Breast epithelium (tissue), 3 donors: ENCODE measurements around the gene CDH23.

Source experiments
- POLR2A ChIP-seq: fragments of 450-650 bp; IDR thresholded peaks from one replicate; pipeline ENCODE4 v1.6.1; 2016; ENCODE audit warnings: antibody characterized with exemption, mild to moderate bottlenecking, moderate library complexity
- POLR2AphosphoS5 ChIP-seq, 3 donors: sonication (generic); formaldehyde crosslinking; IDR thresholded peaks; one replicate each; pipeline ENCODE4 v1.6.1; 2017; ENCODE audit warnings: antibody characterized with exemption in 3 of 3
- TF ChIP-seq, protein P1 (sequence below), 3 donors: fragments of 450-650 bp; IDR thresholded peaks; one replicate each; pipeline ENCODE4 v1.5.1; 2016 to 2017; ENCODE audit warnings: antibody characterized with exemption in 3 of 3, mild to moderate bottlenecking in 3 of 3, moderate library complexity in 3 of 3

DNA sequence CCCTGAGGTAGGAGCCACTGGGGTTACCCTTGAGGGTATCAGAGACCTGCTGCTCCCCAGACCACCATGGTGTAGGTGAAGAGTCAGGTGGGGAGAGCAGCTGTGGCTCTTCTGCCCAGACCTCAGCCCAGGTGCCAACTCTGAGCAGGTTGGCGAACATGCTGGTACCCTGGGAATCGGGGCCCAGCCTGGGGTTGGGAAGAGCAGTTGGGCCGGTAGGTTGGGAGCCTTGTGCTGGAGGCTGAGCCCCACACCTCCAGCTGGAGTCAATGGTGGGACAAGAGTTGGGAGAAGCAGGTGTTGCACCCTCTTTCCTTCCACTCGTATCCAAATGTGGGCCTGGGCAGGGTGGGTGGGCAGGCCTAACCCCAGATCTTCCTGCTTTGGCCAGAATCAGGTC lies 114.5 kb downstream of the CDH23 start:
- no peak for TF ChIP-seq POLR2AphosphoS5 (IDR thresholded peaks at IDR 0.05)
- TF ChIP-seq, protein P1, sequence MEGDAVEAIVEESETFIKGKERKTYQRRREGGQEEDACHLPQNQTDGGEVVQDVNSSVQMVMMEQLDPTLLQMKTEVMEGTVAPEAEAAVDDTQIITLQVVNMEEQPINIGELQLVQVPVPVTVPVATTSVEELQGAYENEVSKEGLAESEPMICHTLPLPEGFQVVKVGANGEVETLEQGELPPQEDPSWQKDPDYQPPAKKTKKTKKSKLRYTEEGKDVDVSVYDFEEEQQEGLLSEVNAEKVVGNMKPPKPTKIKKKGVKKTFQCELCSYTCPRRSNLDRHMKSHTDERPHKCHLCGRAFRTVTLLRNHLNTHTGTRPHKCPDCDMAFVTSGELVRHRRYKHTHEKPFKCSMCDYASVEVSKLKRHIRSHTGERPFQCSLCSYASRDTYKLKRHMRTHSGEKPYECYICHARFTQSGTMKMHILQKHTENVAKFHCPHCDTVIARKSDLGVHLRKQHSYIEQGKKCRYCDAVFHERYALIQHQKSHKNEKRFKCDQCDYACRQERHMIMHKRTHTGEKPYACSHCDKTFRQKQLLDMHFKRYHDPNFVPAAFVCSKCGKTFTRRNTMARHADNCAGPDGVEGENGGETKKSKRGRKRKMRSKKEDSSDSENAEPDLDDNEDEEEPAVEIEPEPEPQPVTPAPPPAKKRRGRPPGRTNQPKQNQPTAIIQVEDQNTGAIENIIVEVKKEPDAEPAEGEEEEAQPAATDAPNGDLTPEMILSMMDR (IDR thresholded peaks at IDR 0.05) = no peak
- TF ChIP-seq POLR2A = no peak
